GM20000 (cell line): ENCODE data around the gene CHCHD2.
"Not testable (repeated sequence)": the region's sequence is repeated elsewhere in the genome, so short reads cannot be mapped to it uniquely, and the experiment has no call there.

Experiments used
- DNase-seq: peaks from one replicate; pipeline ENCODE4 v3.0.0; 2012; ENCODE audit warnings: low spot score
- TF ChIP-seq, protein P1 (sequence below): IDR thresholded peaks from 2 replicates; pipeline ENCODE4 v1.5.1; 2012; ENCODE audit warnings: mild to moderate bottlenecking, control low read depth; ENCODE audit errors: extremely low read depth, missing control alignments

CHCHD2 gene

DNA sequence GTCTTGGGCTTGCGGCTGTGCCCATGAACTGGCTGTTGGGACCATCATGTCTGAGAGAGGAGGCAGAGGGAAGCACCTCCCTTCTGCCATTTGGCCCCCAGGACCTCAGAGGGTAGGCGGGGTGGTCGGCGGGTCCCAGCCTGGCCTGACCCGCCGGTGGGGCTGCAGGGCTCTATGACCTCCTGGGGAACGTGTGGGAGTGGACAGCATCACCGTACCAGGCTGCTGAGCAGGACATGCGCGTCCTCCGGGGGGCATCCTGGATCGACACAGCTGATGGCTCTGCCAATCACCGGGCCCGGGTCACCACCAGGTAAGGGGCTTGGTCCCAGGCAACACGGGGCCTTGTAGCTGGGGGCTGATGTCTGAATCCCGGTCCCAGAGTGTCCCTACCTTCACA, 28.1 kb downstream of the CHCHD2 start:
- TF ChIP-seq, protein P1, sequence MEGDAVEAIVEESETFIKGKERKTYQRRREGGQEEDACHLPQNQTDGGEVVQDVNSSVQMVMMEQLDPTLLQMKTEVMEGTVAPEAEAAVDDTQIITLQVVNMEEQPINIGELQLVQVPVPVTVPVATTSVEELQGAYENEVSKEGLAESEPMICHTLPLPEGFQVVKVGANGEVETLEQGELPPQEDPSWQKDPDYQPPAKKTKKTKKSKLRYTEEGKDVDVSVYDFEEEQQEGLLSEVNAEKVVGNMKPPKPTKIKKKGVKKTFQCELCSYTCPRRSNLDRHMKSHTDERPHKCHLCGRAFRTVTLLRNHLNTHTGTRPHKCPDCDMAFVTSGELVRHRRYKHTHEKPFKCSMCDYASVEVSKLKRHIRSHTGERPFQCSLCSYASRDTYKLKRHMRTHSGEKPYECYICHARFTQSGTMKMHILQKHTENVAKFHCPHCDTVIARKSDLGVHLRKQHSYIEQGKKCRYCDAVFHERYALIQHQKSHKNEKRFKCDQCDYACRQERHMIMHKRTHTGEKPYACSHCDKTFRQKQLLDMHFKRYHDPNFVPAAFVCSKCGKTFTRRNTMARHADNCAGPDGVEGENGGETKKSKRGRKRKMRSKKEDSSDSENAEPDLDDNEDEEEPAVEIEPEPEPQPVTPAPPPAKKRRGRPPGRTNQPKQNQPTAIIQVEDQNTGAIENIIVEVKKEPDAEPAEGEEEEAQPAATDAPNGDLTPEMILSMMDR = no peak
- DNase-seq = no peak

DNA sequence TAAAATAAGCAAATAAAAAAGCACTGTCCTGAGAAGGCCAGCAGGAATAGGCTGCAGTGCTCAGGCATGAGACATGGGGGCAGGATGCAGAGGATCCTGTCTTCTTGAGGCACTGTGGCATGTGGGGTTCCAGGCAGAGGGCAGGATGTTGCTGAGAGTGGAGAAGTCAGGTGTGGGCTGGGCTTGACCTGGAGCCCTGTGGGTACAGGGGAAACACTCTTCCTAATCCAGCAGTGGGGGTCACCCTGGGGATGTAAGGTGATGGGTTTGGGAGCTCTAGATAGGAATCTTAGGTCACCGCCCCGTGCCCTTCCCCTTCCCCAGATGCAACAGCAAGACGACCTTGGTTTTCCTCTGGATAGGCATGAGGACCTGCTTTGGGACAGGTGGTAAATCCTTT, 28.6 kb downstream of the CHCHD2 start:
- TF ChIP-seq, protein P1 = no peak
- no peak for DNase-seq

DNA sequence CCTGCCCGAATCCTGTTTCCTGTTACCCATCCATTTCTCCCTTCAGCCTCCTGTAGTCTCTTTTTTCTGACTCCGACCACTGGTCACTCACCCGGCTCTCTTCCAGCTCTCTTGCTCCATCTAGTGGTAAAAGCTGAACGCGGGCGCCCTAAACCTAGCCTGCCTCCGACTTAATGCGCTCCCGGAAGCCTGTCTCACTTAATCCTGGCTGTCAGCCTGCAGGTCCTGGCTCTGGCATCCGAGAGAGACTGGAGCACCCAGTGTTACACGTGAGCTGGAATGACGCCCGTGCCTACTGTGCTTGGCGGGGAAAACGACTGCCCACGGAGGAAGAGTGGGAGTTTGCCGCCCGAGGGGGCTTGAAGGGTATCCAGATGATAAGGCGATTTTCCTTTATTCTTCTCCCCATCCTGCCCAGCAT, 31.9 kb downstream of the CHCHD2 start:
- TF ChIP-seq, protein P1 = peak; percentile 80
- peak; percentile 80 for DNase-seq

GRCh38 chr7:56066376-56066775, 39.9 kb downstream of the CHCHD2 start:
- DNase-seq = not testable (repeated sequence)

- TF ChIP-seq, protein P1 = no peak
- peak; percentile 96 for DNase-seq
Observed at GRCh38 chr7:56063882-56064625, 42.2 kb downstream of the CHCHD2 start, which contains the start of gene SUMF2. Gene SUMF2, plus strand, starts transcription at chr7:56064286. Its CDS starts 26 bp downstream, at chr7:56064312.

DNA sequence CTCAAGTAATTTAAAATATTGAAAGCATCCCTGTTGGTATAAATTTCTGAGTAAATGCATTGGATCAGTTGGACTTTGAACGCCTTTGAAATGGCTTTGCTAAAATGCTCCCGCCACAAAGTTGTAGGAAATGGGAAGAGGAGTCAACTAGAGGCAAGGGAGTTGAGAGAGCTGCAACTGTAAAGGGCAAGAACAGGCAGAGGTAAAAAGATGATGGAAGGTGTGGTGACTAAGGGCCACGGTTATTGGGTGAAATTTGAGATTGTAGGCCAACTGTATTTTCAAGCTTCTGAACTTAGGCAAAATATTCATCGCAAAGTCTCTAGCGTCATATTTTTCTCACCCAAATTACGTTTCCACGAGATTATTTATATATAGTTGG, 42.8 kb downstream of the CHCHD2 start:
- DNase-seq = no peak
- TF ChIP-seq, protein P1 = no peak

DNA sequence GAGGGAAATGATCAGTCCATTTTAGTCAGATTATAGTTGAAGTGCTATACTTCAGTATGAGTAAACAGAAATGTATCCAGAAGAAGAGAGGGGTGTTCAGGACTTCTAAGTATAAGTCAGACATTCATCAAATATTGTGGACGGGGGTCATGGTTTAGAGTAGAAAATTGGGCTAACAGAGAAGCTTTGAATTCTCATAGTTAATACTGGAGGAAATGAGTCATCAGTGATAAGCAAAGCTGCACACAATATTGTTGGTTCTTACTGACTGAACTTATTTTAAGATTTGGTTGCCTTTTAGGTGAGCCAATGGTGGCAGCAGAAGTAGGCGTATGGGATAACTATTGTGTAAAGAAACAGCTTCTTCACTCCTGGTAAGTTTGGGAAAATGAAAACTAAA, 43.9 kb downstream of the CHCHD2 start:
- no peak for DNase-seq
- TF ChIP-seq, protein P1 = no peak

DNA sequence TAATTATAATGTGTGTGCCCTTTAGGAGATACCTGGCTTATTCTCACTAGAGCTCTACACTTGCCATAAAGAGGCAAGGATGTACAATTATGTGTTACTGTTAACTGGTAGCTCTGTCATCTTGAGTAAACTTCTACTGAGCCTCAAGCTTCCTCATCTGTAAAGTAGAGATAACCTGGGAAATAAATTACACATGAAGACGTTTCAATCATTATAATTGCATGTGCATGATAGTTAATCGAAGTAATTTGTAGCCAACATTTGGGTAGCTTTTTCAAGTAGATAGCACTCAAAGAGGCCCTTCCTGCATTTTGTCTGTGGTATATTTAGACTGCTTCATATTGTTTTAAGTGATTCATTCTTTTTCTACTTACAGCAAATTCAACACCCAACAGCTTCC, 52.3 kb downstream of the CHCHD2 start:
- DNase-seq = no peak
- TF ChIP-seq, protein P1 = no peak
